Measurements from ENCODE around the gene POLR3E. TPM values are rescaled to one million over a fixed set of nuclear protein-coding genes. Genes with fewer than 3 reads are reported as not detected.

POLR3E gene
- total and polyA plus RNA-seq, 11 donors: 15.2 to 72.6 (median 31.3) TPM

DNA sequence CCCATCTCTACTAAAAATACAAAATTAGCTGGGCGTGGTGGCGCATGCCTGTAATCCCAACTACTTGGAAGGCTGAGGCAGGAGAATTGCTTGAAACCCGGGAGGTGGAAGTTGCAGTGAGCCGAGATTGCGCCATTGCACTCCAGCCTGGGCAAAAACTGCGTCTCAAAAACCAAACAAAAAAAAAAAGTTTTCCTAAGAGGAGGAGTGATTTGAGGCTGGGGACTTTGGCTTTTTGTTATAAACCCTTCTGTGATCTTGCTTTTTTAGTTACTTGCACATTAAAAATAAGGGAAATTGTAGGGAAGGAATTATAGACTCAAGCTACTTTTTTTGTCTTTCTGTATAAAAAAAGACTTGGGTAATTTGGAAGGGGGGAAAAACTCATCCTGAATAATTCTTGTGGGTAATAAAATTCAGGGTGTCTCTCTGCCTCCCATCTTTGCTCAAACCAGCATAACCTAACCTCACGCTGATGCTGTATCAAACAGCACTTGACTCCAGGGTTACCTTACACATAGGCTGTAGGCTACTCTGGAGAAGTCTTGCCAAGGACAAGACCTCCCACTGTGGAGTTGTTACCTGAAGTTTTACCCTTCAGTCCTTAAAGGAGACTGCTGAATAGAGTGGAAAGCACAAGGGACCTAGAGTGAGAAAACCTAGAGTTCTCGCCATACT is 78.9 kb downstream of the POLR3E start:
- Histone ChIP-seq H3K9me3 (no peaks in the 10 kb centered on the region), H3K4me3 (no peak overlapping the region), H3K27ac (no peak overlapping the region), H3K27me3 (no peaks in the 10 kb centered on the region), H3K36me3 (peaks cover 0 to 3% (median 0%) of the 10 kb centered on the region in 9 donors), H3K4me1 (peaks cover 0 to 39% (median 13%) of the 10 kb centered on the region in 12 donors)
- DNase-seq (no peak), ATAC-seq (no peak)
- no peak for TF ChIP-seq POLR2A (IDR thresholded peaks at IDR 0.05)
- TF ChIP-seq, protein P1, sequence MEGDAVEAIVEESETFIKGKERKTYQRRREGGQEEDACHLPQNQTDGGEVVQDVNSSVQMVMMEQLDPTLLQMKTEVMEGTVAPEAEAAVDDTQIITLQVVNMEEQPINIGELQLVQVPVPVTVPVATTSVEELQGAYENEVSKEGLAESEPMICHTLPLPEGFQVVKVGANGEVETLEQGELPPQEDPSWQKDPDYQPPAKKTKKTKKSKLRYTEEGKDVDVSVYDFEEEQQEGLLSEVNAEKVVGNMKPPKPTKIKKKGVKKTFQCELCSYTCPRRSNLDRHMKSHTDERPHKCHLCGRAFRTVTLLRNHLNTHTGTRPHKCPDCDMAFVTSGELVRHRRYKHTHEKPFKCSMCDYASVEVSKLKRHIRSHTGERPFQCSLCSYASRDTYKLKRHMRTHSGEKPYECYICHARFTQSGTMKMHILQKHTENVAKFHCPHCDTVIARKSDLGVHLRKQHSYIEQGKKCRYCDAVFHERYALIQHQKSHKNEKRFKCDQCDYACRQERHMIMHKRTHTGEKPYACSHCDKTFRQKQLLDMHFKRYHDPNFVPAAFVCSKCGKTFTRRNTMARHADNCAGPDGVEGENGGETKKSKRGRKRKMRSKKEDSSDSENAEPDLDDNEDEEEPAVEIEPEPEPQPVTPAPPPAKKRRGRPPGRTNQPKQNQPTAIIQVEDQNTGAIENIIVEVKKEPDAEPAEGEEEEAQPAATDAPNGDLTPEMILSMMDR (IDR thresholded peaks at IDR 0.05): no peak
- intact Hi-C loops (cut with DNase I): loop anchor here in 6 of 10 donors (10.0 kb wide), 3 partner anchors 49 to 181 kb away; no protein-coding TSS in a partner anchor
- 95 to 97% (median 96%) methylated on average over 8 of the region's 8 CpGs for WGBS, 4 donors

DNA sequence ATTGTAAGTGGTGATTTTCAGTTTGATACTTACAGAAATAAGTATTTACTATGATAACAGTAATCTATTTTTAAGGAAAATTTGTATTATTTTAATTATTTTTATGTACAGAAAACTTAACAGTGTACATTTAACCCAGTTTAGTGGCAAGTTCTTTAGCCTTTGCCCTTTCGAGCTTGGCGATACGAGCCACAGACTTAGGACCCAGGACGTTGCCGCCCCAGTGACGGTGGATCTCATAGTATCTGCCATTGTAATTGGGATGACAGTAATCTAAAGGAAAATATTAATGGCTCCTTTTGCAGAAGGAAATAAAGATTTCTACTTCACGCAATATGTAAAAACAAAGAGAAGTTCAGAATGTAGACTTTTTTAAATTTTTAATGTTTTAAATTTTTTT is 82.4 kb downstream of the POLR3E start:
- Histone ChIP-seq H3K27ac (no peak overlapping the region), H3K36me3 (no peaks in the 10 kb centered on the region), H3K27me3 (no peaks in the 10 kb centered on the region), H3K4me1 (peaks cover 0 to 14% (median 6%) of the 10 kb centered on the region in 12 donors), H3K4me3 (no peak overlapping the region), H3K9me3 (no peaks in the 10 kb centered on the region)
- intact Hi-C loops (cut with DNase I): loop anchor here in 6 of 10 donors (10.0 kb wide), 3 partner anchors 45 to 185 kb away; no protein-coding TSS in a partner anchor
- ATAC-seq (no peak), DNase-seq (no peak)
- WGBS, 4 donors: 97 to 99% (median 98%) methylated on average over 7 of the region's 7 CpGs
- no peak for TF ChIP-seq POLR2A (IDR thresholded peaks at IDR 0.05)
- TF ChIP-seq, protein P1 (IDR thresholded peaks at IDR 0.05): no peak

DNA sequence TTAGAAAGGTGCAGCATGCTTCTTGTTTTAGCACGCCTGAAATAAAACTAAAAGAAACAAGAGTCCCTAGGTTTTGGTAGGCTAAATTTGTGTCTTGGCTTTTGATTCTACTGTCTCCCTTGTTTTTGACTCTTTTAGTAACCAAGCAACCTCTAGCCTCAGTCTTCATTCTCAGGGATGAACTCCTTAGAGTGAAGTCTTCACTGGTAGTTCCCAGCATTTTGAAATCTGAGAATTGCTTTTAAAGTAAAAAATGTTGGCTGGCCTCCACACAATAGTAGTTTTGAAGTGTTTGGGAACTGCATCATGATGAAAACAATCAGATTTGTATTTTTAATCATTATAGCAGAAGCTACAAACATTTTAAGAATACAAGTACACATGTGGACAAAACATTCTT is 83.3 kb downstream of the POLR3E start:
- Histone ChIP-seq H3K4me3 (no peak overlapping the region), H3K27me3 (no peaks in the 10 kb centered on the region), H3K4me1 (peaks cover 0 to 8% (median under 1%) of the 10 kb centered on the region in 12 donors), H3K27ac (no peak overlapping the region), H3K36me3 (no peaks in the 10 kb centered on the region), H3K9me3 (no peaks in the 10 kb centered on the region)
- 82 to 85% (median 82%) methylated on average over 1 of the region's 1 CpG for WGBS, 4 donors
- intact Hi-C loops (cut with DNase I): no loop called here
- ATAC-seq (no peak), DNase-seq (no peak)
- TF ChIP-seq, protein P1 (IDR thresholded peaks at IDR 0.05): no peak
- TF ChIP-seq POLR2A (IDR thresholded peaks at IDR 0.05): no peak

DNA sequence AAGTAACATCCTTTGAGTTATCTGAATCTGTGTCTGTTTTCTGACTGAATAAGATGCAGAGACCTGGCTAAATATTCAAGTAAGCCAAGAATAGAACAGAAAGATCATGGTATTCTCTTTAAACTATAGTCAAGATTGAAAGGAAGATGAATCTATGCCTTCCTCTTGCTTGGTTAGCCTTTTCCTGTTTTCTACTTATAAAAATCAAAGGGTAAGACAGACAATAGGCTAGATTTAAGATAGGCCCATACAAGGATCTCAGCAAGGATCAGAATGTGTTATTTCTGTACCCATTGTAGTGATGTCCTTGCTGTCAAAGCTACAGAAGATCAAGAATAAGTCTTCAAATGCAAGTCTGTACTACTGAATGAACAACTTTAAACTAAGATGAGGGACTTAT is 84.2 kb downstream of the POLR3E start:
- no peak for TF ChIP-seq POLR2A (IDR thresholded peaks at IDR 0.05)
- TF ChIP-seq, protein P1 (IDR thresholded peaks at IDR 0.05): no peak
- Histone ChIP-seq H3K27me3 (no peaks in the 10 kb centered on the region), H3K4me3 (no peak overlapping the region), H3K27ac (no peak overlapping the region), H3K4me1 (peaks cover 0 to 7% (median 0%) of the 10 kb centered on the region in 12 donors), H3K9me3 (no peaks in the 10 kb centered on the region), H3K36me3 (no peaks in the 10 kb centered on the region)
- ATAC-seq: no peak
- DNase-seq: no peak
- intact Hi-C loops (cut with DNase I): no loop called here
